CD14-positive monocyte (primary cell): ENCODE measurements around the gene LHPP. TPM values are rescaled to one million over a fixed set of nuclear protein-coding genes. Genes with fewer than 3 reads are reported as not detected.

ENCODE experiments used
- DNase-seq, 3 donors: peaks; one replicate each; pipeline ENCODE4 v3.0.0-alpha.2; 2011 to 2022
- H2AFZ ChIP-seq: 2 replicates; pipeline ENCODE4 v1.6.0; 2012; ENCODE audit warnings: mild to moderate bottlenecking, low read depth, low read length, inconsistent platforms; ENCODE audit not compliant: insufficient read depth, poor library complexity, severe bottlenecking
- H3K27ac ChIP-seq, 2 donors: 1 replicate in 1 of 2; 2 replicates in 1 of 2; pipeline ENCODE4 v1.5.1; 2012 to 2013; ENCODE audit warnings: low read length in 2 of 2, control low read depth in 1 of 2, inconsistent platforms in 1 of 2, low read depth in 1 of 2, mild to moderate bottlenecking in 1 of 2
- H3K27me3 ChIP-seq, 2 donors: one replicate each; pipeline versions ENCODE4 v1.6.0 to v1.6.1; 2011 to 2013; ENCODE audit warnings: low read length in 2 of 2; ENCODE audit not compliant: control insufficient read depth in 2 of 2, insufficient read depth in 2 of 2
- H3K36me3 ChIP-seq, 2 donors: replicated peaks in 1 of 2; 1 replicate in 1 of 2; 2 replicates in 1 of 2; pipeline versions ENCODE4 v1.5.1 to v1.6.1; 2012 to 2013; ENCODE audit warnings: low read length in 2 of 2, control low read depth in 1 of 2, inconsistent platforms in 1 of 2, mild to moderate bottlenecking in 1 of 2; ENCODE audit not compliant: insufficient read depth in 2 of 2, control insufficient read depth in 1 of 2
- H3K4me1 ChIP-seq, 2 donors: 1 replicate in 1 of 2; 2 replicates in 1 of 2; pipeline versions ENCODE4 v1.5.1 to v1.6.1; 2012 to 2013; ENCODE audit warnings: low read length in 2 of 2, control low read depth in 1 of 2, inconsistent platforms in 1 of 2, mild to moderate bottlenecking in 1 of 2, moderate library complexity in 1 of 2; ENCODE audit not compliant: insufficient read depth in 2 of 2, control insufficient read depth in 1 of 2
- H3K4me2 ChIP-seq: replicated peaks from 2 replicates; pipeline ENCODE3; 2012; ENCODE audit warnings: low read length, moderate library complexity, mild to moderate bottlenecking; ENCODE audit not compliant: poor library complexity, severe bottlenecking; ENCODE audit errors: extremely low read depth
- H3K4me3 ChIP-seq, 3 experiments: fragments of 200-600 bp in 1 of 3; sonication (generic) in 1 of 3; replicated peaks in 1 of 3; 1 replicate in 2 of 3; 2 replicates in 1 of 3; pipeline ENCODE4 v1.5.1; 2011 to 2013; ENCODE audit warnings: low read length in 3 of 3, mild to moderate bottlenecking in 3 of 3, control low read depth in 2 of 3, low read depth in 2 of 3, inconsistent platforms in 1 of 3, moderate library complexity in 1 of 3
- H3K79me2 ChIP-seq: 2 replicates; pipeline ENCODE4 v1.6.0; 2012; ENCODE audit warnings: mild to moderate bottlenecking, control low read depth, inconsistent platforms, low read length, moderate library complexity; ENCODE audit not compliant: insufficient read depth
- H3K9ac ChIP-seq: 2 replicates; pipeline ENCODE4 v1.6.0; 2017; ENCODE audit warnings: low read length, mild to moderate bottlenecking; ENCODE audit not compliant: insufficient read depth, poor library complexity, severe bottlenecking
- H3K9me3 ChIP-seq, 2 donors: replicated peaks in 1 of 2; 1 replicate in 1 of 2; 2 replicates in 1 of 2; pipeline versions ENCODE4 v1.5.1 to v1.6.1; 2012 to 2013; ENCODE audit warnings: low read length in 2 of 2, control low read depth in 1 of 2; ENCODE audit not compliant: control insufficient read depth in 1 of 2, insufficient read depth in 1 of 2
- H4K20me1 ChIP-seq: 2 replicates; pipeline ENCODE4 v1.6.0; 2012; ENCODE audit warnings: mild to moderate bottlenecking, low read length, control low read depth, moderate library complexity; ENCODE audit not compliant: insufficient read depth
- H3K27ac Mint-ChIP-seq, 7 donors: one replicate each; pipeline ENCODE4 v1.8.0; 2020; ENCODE audit warnings: mild to moderate bottlenecking in 7 of 7, mixed read lengths in 7 of 7, moderate library complexity in 6 of 7, inconsistent platforms in 2 of 7
- H3K27me3 Mint-ChIP-seq, 3 donors: one replicate each; pipeline ENCODE4 v1.8.0; 2021 to 2022; ENCODE audit warnings: low read depth in 3 of 3, mild to moderate bottlenecking in 3 of 3, mixed read lengths in 3 of 3, moderate library complexity in 3 of 3, inconsistent platforms in 1 of 3
- H3K36me3 Mint-ChIP-seq, 2 donors: one replicate each; pipeline ENCODE4 v1.8.0; 2020; ENCODE audit warnings: mixed read lengths in 2 of 2, inconsistent platforms in 1 of 2, mild to moderate bottlenecking in 1 of 2
- H3K4me1 Mint-ChIP-seq: one replicate; pipeline ENCODE4 v1.8.0; 2020; ENCODE audit warnings: mild to moderate bottlenecking, mixed read lengths
- H3K4me3 Mint-ChIP-seq, 2 donors: one replicate each; pipeline ENCODE4 v1.8.0; 2020; ENCODE audit warnings: mild to moderate bottlenecking in 2 of 2, mixed read lengths in 2 of 2, moderate library complexity in 1 of 2
- H3K9me3 Mint-ChIP-seq, 7 donors: one replicate each; pipeline ENCODE4 v1.8.0; 2020 to 2022; ENCODE audit warnings: mixed read lengths in 7 of 7, mild to moderate bottlenecking in 6 of 7, moderate library complexity in 6 of 7, inconsistent platforms in 2 of 7
- WGBS: methylation state at CpG from one replicate; pipeline ENCODE4 v1.1.5; 2013; ENCODE audit warnings: missing lambda C conversion rate; ENCODE audit not compliant: insufficient coverage; 5-methylcytosine and 5-hydroxymethylcytosine counted together
- intact Hi-C, 2 donors: fragments of 100-400 bp; cut with micrococcal nuclease; formaldehyde crosslinking; loops; one replicate each; pipeline versions ENCODE4 v1.15.0 to v1.15.1; 2023
- polyA plus RNA-seq, 3 donors: library from polyadenylated mRNA; depleted of rRNA in 1 of 3; unstranded in 2 of 3; stranded (reverse) in 1 of 3; fragments of 300-500 nt in 2 of 3; fragments of >200 nt in 1 of 3; fragmentation: Illumina TruSeq in 2 of 3; gene quantifications; 1 replicate in 2 of 3; 2 replicates in 1 of 3; pipeline ENCODE4 v1.2.3, GENCODE V29; 2012 to 2021
- TF ChIP-seq, protein P1 (sequence below): fragments of 200-600 bp; IDR thresholded peaks from one replicate; pipeline ENCODE4 v1.8.0; 2022; ENCODE audit warnings: antibody characterized with exemption, mild to moderate bottlenecking

LHPP gene
- polyA plus RNA-seq, 3 donors, result 15.2 to 20.6 (median 19.5) TPM

DNA sequence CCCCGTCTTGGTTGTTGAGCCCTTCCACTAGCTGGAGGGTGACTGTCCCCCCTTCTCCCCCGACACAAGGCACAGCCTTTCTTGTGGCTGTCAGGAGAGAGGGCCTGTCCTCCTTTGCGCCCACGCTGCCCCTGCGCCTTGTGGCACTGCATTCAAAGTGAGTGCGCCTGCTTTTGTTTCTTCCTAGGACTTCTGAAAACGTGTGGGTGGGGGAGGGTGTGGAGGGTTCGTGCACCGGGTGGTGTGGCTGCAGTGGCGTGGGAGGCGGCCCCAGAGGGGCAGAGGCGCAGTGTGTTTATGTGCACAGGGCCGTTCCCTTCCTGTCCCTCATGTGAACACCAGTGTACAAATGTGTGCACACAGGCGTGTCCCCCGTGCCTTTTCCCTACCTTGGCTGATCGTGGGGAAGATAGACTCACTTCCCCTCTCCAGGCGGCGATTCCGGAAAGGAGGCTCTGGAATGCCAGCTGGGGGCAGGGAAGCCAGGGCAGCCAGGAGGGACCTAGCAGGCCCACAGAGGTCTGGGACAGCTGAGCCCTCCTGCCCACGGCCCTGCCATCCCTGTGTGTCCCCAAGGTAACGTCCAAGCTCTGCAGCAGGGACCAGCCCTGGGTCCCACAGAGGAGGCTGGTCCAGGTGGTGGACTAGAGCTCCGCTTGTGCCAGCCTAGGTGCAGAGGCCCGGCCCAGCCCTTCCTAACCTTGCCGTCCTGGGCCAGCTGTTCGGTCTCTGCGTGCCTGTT, 88.8 kb downstream of the LHPP start:
- H3K27ac ChIP-seq, result no peak overlapping the region

DNA sequence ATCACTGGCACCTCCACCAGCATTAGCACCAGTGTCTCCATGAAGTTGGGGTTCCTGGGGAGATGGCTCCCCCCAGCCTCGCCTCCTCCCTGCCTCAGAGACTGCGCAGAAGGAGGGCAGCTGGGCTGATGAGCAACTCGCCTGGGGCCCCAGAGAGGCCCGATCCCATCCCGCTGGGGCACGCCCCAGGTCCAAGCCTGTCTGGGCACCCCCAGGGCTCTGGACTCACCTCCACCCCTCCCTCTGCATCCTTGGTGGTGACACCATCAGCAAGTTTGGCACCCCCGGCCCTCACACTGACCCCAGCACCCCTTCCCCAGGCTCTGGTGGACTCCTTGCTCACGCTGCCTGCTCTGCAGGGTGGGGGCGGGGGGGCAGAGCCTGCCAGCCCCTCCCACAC, 89.5 kb downstream of the LHPP start:
- peaks cover 1 to 4% (median 2%) of the 10 kb centered on the region in 3 donors for H3K27me3 Mint-ChIP-seq
- Histone ChIP-seq H3K4me2 (no peak overlapping the region), H2AFZ (no peak overlapping the region), H3K79me2 (no peaks in the 10 kb centered on the region), H3K4me3 (no peak overlapping the region), H3K27ac (no peak overlapping the region), H3K27me3 (no peaks in the 10 kb centered on the region), H3K4me1 (peaks cover 0 to 3% of the 10 kb centered on the region in 2 donors), H3K36me3 (no peaks in the 10 kb centered on the region), H4K20me1 (no peaks in the 10 kb centered on the region), H3K9ac (no peak overlapping the region), H3K9me3 (no peaks in the 10 kb centered on the region)
- H3K27ac Mint-ChIP-seq, result no peak overlapping the region
- no peak for DNase-seq
- H3K9me3 Mint-ChIP-seq, result no peaks in the 10 kb centered on the region
- H3K36me3 Mint-ChIP-seq, result no peaks in the 10 kb centered on the region
- H3K4me3 Mint-ChIP-seq, result no peak overlapping the region
- 97% methylated on average over 6 of the region's 9 CpGs for WGBS
- intact Hi-C loops, result no loop called here
- TF ChIP-seq, protein P1, sequence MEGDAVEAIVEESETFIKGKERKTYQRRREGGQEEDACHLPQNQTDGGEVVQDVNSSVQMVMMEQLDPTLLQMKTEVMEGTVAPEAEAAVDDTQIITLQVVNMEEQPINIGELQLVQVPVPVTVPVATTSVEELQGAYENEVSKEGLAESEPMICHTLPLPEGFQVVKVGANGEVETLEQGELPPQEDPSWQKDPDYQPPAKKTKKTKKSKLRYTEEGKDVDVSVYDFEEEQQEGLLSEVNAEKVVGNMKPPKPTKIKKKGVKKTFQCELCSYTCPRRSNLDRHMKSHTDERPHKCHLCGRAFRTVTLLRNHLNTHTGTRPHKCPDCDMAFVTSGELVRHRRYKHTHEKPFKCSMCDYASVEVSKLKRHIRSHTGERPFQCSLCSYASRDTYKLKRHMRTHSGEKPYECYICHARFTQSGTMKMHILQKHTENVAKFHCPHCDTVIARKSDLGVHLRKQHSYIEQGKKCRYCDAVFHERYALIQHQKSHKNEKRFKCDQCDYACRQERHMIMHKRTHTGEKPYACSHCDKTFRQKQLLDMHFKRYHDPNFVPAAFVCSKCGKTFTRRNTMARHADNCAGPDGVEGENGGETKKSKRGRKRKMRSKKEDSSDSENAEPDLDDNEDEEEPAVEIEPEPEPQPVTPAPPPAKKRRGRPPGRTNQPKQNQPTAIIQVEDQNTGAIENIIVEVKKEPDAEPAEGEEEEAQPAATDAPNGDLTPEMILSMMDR, result no peak
- peaks cover 6% of the 10 kb centered on the region for H3K4me1 Mint-ChIP-seq

More for the DNA sequence above, 88.8 kb downstream of the LHPP start:
- TF ChIP-seq, protein P1, result no peak
- no peak overlapping the region for H3K4me3 ChIP-seq
- H3K9ac ChIP-seq, result no peak overlapping the region
- peaks cover 0 to 3% of the 10 kb centered on the region in 2 donors for H3K4me1 ChIP-seq
- Mint-ChIP-seq H3K4me3 (no peak overlapping the region), H3K27ac (no peak overlapping the region), H3K4me1 (peaks cover 8% of the 10 kb centered on the region), H3K36me3 (no peaks in the 10 kb centered on the region), H3K9me3 (no peaks in the 10 kb centered on the region), H3K27me3 (peaks cover 1 to 4% (median 2%) of the 10 kb centered on the region in 3 donors)
- no peak for DNase-seq
- intact Hi-C loops, result no loop called here
- H3K4me2 ChIP-seq, result no peak overlapping the region
- 87% methylated on average over 21 of the region's 26 CpGs for WGBS
- no peaks in the 10 kb centered on the region for H3K27me3 ChIP-seq
- H2AFZ ChIP-seq, result no peak overlapping the region
- H3K9me3 ChIP-seq, result no peaks in the 10 kb centered on the region
- H3K36me3 ChIP-seq, result no peaks in the 10 kb centered on the region
- no peaks in the 10 kb centered on the region for H4K20me1 ChIP-seq
- no peaks in the 10 kb centered on the region for H3K79me2 ChIP-seq
